Peyer's patch (tissue), 4 donors: Measurements from ENCODE around the gene LRIG2.

Source experiments
- POLR2A ChIP-seq, 2 donors: fragments of 450-650 bp; IDR thresholded peaks; one replicate each; pipeline ENCODE4 v1.5.1; 2017; ENCODE audit warnings: antibody characterized with exemption in 2 of 2, mild to moderate bottlenecking in 2 of 2, moderate library complexity in 2 of 2
- TF ChIP-seq, protein P1 (sequence below), 6 experiments: fragments of 450-650 bp in 4 of 6; fragments of 200-600 bp in 2 of 6; sonication (generic) in 1 of 6; IDR thresholded peaks; one replicate each; pipeline ENCODE4 v1.5.1; 2017 to 2019; ENCODE audit warnings: antibody characterized with exemption in 6 of 6, mild to moderate bottlenecking in 3 of 6, moderate library complexity in 1 of 6

DNA sequence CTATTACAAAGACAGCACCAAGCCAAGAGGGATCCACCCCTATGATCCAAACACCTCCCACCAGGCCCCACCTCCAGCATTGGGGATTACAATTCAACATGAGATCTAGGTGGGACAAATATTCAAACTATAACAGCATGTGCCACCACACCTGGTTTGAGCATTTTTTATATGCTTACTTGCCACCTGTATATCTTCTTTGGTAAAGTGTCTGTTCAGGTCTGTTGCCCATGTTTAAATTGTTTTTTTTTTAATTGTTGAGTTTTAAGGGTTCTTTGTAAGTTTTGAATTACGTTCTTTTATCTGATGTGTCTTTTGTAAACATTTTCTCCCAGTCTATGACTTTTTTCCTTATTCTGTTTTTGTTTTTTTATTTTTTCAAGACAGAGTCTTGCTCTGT, 83.4 kb downstream of the LRIG2 start:
- TF ChIP-seq, protein P1, sequence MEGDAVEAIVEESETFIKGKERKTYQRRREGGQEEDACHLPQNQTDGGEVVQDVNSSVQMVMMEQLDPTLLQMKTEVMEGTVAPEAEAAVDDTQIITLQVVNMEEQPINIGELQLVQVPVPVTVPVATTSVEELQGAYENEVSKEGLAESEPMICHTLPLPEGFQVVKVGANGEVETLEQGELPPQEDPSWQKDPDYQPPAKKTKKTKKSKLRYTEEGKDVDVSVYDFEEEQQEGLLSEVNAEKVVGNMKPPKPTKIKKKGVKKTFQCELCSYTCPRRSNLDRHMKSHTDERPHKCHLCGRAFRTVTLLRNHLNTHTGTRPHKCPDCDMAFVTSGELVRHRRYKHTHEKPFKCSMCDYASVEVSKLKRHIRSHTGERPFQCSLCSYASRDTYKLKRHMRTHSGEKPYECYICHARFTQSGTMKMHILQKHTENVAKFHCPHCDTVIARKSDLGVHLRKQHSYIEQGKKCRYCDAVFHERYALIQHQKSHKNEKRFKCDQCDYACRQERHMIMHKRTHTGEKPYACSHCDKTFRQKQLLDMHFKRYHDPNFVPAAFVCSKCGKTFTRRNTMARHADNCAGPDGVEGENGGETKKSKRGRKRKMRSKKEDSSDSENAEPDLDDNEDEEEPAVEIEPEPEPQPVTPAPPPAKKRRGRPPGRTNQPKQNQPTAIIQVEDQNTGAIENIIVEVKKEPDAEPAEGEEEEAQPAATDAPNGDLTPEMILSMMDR (IDR thresholded peaks at IDR 0.05), result no peak
- TF ChIP-seq POLR2A (IDR thresholded peaks at IDR 0.05), result no peak
